ENCODE data around the gene SMARCB1.
"Not testable (repeated sequence)": the region's sequence is repeated elsewhere in the genome, so short reads cannot be mapped to it uniquely, and the experiment has no call there.

The SMARCB1 gene

DNA sequence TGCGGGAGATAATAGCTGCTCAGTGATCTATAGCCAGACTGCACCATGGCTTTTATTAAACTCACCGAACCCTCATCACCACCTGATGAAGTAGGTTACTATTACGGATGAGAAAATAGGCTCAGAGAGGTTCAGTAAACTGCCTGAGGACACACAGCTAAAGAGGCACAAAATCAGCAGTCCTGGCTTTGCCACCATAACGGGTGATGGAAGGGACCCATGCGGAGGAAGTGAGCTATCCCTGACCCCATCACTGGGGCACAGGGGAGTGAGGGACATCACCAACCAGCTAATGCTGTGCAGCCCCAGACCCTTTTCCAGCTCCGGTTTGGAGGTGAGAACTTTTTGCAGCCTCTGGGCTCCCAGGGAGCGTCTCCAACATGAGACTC lies 59.3 kb downstream of the SMARCB1 start:
- no peak for DNase-seq (ENCODE audit: low read depth)

DNA sequence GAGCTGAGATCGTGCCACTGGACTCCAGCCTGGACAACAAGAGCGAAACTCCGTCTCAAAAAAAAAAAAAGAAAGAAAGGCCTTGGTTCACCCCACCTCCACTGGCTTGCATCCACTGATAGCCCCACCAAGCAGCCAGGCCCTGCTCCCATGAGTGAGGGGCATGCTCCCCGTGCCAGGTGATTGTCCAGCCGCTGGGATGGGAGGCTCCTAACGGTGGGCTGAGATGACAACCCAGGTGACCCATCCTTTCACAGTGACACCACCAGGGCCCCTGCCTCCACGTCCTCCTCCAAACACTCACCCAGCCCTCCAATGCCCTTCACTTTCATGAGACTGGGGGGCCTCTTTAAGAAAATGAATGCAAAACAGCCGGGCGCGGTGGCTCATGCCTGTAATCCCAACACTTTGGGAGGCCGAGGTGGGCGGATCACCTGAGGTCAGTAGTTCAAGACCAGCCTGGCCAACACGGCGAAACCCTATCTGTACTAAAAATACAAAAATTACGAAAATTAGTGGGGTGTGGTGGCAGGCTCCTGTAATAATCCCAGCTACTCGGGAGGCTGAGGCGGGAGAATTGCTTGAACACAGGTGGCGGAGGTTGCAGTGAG lies 60.6 kb downstream of the SMARCB1 start:
- no peak for DNase-seq (ENCODE audit: low read depth)

DNA sequence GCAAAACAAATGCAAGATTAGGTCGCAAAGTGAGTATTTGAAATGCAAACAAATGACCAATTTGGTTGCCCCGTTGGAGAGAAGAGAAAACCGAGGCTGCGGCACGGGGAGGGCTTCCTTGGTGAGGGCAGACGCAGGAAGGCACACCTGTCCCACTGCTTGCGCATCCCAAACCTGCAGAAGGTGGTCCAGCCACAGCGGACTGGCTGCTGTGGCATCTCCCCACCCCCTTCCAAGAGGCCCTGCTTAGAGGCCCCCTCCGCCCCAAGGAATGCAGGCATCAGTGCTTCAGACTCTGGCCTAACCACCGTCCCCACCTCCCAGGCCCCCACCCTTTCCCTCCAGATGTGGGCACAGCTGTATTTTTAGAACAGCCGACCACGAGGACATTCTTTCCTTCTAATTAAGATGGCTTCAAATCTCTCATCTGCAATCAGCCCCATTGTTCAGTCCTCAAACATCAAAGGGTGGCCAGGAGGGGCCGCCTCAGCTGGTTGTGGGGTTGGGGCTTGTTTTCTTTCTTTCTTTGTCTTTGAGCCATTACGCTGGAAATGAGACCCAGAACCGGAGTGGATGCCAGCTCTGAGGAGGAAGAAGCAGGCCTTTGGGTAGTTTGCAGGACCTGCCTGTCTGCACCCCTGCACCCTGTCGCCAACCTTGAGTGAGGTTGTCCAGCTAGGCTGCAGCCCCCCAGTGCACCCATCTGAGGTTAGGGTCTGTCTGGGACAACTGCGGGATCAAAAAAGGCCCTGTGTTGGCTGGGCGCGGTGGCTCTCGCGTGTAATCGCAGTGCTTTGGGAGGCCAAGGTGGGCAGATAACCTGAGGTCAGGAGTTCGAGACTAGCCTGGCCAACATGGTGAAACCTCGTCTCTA lies 61.5 kb downstream of the SMARCB1 start:
- no peak for DNase-seq (ENCODE audit: low read depth)

DNA sequence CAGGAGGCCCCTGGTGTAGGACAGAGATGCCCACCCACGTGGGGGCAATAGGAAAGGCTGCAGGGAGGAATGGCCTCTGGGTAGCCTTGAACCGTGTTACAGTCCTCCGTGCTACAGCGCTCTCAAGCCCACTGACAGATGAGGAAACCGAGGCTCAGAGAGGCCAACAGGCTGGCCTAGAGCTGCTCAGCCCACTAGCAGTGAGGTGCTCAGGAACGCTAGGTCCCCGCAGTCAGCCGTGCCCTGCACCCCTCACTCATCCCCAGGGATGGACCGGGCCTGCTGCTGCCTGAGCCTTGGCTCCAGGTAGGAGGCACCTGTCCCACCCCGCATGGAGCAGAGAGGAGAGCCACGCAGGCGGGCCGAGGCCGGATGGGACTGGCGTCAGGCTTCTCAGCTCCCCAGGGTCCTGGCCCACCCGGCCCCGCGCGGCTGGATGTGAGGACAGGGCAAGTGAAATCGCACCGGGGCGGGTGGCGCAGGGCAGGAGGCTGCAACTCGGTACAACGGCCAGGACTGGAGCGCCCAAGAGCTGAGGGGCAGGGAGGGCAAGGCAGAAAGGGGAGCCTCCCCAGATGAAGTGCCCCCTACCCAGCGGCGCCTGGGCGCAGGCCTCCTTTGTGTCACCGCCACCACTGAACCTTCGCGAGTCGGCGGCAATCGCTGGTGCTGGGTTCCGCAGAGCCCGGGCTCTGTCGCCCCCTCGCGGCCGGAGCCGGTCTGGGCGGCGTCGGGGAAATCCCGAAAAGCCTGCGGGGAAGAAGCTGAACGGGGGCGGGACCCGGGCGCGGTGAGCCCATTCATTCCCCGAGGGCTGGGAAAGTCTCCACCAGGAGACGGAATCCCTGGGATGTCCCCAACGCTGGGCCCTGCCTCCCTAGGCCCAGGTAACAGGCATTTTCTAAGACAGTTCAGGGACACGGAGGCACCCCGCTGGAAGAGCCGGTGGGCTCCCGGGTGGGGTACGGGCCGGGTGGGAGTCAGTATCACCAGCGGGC lies 62.5 kb downstream of the SMARCB1 start:
- DNase-seq (ENCODE audit: low read depth) = peak; percentile 82

DNA sequence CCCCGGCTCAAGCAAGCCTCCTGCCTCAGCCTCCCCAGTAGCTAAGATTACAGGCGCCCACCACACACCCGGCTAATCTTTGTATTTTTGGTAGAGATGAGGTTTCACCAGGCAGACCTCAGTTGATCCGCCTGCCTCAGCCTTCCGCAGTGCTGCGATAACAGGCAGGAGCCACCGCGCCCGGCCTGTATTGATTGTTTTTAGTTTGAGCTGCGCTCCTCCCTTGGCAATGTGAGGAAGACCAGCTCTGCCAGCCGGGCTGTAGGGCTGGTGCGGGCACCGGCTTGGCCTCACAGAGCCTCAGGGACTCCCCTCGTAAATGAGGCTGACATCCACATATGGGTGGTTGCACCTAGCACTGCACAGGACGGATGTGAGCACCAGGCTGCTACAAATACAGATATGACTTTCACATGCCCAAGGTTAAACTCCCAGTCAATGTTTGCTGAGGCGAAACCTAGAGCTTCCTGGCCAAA lies 63.4 kb downstream of the SMARCB1 start:
- no peak for DNase-seq (ENCODE audit: low read depth)

DNA sequence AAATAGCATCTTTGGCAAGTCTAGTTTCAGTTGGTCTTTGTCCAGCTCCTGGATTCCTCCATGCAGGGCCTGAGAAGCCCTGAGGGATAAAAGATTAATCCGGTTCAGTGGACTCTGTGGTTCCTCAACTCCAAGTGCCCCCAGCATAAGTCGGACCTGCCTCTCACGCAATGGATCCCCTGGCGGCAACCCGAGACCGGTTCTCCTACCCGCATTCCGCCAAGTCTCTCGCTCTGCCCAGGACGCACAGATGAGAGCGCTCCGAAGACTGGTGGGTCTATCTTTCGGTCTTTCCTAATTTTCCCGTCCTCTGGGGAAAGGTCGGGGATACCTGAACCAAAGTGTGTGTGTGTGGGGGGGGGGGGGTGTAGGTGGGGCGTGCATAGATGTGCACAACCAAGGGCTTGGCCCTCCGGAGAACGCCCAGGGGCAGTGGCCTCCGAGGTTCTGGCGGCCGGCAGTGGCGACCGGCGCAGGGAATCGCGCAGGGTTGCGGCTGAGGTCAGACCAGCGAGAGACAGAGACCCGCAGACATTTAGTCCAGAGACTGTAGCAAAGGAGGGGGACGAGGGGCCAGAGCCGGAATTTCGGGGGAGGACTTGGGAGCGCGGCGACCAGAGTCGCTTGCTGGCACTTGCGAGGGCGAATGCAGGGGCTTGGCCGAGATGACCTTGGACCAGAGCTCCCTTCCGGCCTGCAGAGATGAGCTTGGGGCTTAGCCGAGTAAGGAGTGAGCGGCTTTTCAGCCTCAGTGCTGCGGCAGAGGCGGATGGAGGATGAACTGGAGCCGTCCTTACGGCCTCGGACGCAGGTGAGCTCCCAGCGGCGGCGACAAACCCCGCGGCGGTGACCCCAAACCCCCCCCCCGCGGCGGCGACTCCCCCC lies 70.2 kb downstream of the SMARCB1 start:
- no peak for DNase-seq (ENCODE audit: low read depth)

DNA sequence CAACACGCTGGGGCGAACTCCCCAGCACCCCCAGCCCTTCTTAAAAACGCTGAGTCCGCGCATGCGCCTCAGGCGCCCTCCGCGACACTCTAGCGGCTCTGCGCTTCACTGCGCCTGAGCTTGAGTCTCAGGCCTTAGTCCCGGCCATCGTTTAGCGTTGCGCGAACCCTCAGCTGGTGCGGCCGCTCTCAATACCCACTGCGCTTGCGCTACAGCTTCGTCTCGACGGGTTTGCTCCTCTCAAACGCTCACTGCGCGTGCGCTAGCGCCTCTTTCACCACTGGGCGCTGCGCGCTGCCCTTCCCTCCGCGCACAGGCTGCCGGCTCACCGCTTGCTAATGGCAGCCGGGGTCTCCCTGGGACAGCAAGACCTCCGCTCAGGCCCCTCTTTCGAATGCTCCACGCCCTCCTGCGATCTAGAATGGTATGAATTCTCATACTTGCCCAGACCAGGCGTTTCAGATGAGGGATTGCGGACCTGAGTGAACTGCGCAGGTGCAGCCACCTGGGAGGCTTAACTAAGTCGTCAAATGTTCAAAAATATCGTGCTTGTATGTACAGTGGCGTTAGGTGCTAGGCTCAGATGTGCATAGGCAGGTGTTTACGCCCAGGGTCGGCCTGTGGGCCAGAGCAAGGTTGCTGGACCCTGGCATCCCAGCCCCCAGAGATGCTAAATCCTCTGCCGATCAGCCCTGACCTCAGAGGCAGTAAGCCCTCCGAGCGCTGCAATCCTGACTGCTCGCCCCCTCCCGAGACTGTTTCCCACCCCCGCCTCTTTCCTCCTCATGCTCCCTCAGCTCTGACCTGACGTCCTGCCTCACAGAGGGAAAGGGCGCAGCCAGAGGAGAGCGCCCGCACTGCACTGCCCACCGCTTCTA lies 71.1 kb downstream of the SMARCB1 start, which contains the start of gene SLC2A11:
Gene SLC2A11, plus strand, starts transcription at position 270 of the 878 bp plus-strand sequence. Its CDS starts 125 bp downstream, at position 395.
- peak; percentile 90 for DNase-seq (ENCODE audit: low read depth)

DNA sequence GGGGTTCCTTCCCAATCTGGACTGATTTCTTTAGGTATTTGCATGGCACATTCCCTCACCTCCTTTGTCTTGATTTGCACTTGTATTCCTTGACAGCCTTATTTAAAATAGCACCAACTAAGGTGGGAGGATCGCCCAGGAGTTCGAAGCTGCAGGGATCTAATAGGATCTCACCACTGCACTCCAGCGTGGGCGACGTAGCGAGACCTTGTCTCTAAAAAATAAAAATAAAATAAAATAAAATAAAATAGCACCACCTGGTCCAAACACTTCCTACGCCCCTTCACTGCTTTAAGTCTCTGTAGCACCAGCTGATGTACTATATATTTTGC lies 71.7 kb downstream of the SMARCB1 start:
- no peak for DNase-seq (ENCODE audit: low read depth)

DNA sequence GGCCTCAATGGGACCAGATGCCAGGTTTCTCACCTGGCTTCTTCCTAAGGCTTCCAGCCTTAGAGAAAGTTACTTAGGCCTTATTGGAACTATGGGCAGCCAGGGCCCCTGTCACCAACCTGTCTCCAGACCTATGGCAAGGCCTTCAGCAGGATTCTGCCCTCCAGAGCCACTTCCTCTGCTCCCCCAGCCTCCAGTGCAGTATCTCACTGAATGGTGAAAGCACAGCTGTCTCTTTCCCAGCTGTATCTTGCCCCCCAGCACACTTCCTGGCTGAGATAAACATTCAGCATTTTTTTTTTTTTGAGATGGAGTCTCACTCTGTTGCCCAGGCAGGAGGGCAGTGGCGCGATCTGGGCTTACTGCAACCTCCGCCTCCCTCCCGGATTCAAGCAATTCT lies 72.4 kb downstream of the SMARCB1 start:
- no peak for DNase-seq (ENCODE audit: low read depth)

DNA sequence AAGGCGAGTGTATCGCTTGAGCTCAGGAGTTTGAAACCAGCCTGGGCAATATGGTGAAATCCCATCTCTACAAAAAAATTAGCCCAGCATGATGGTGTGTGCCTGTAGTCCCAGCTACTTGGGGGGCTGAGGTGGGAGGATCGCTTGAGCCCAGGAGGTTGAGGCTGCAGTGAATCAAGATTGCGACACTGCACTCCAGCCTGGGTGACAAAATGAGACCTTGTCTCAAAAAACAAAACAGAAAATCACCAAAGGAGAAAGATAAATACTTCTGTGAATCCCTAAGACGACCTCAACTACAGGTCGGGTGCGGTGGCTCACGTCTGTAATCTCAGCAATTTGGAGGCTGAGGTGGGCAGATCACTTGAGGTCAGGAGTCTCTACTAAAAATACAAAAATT lies 73.4 kb downstream of the SMARCB1 start:
- DNase-seq (ENCODE audit: low read depth) = not testable (repeated sequence)

DNA sequence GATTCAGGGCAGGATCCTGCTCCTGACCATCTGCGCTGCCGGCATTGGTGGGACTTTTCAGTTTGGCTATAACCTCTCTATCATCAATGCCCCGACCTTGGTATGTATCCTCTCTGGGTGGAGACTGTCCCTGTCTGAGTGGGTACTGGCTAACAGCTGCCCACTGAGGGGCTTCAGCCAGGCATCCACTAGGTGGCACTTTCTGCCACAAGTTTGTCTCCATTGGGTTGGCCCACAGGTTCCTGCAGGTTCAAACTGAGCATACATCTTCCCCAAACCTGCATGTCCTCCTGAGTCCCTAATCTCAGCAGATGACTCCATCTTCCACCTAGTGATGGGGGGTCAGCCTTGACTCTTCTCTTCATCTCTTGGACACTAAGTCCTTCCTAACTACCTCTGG lies 75.3 kb downstream of the SMARCB1 start:
- DNase-seq (ENCODE audit: low read depth) = no peak

DNA sequence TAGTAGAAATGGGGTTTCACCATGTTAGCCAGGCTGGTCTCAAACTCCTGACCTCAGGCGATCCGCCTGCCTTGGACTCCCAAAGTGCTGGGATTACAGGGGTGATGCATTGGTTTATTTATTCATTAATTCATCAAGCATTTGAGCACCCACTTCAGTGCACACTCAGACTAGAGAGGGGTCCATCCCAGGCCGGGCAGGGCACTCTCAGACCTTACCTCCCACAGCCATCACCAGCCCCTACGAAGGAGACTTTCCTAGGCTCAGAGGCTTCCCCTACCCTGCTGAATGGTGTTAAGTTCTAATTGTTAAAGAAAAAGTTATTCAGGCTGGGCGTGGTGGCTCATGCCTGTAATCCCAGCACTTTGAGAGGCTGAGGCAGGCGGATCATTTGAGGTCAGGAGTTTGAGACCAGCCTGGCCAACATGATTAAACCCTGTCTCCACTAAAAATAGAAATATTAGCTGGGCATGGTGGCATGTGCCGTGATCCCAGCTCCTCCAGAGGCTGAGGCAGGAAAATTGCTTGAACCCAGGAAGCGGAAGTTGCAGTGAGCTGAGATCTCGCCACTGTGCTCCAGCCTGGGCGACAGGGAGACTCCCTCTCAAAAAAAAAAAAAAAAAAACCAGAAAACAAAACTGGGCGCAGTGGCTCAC lies 77.9 kb downstream of the SMARCB1 start:
- not testable (repeated sequence) for DNase-seq (ENCODE audit: low read depth)

DNA sequence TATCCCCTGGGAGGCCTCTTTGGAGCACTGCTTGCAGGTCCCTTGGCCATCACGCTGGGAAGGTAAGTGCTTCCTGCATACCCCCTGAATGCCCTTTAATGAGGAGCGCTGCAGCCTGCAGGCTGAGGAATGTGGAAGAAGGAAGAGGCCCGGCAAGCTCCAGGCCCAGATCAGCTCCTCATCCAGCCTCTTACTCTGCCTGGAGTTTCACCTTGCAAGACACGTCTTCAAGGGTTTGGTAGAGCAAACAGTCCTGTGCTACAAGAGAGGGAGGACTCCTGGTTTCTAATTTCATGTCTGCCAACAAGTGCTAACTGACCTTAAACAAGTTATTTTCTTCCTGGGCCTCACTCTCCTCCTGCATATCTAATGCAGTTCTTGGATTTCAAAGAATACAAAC lies 81.8 kb downstream of the SMARCB1 start:
- no peak for DNase-seq (ENCODE audit: low read depth)

DNA sequence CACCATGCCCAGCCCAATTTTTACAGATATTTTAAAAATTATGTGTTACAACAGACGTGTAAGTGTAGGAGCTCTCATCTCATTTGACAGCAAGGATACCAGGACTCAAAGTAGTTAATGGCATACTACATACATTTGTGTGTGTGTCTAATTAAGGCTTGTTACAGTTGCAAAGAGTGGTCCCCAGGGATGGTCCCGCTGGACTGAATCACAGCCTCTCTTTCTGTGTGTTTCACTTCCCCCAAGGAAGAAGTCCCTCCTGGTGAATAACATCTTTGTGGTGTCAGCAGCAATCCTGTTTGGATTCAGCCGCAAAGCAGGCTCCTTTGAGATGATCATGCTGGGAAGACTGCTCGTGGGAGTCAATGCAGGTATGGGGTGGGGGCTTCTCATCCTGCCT lies 88.1 kb downstream of the SMARCB1 start:
- DNase-seq (ENCODE audit: low read depth) = no peak

DNA sequence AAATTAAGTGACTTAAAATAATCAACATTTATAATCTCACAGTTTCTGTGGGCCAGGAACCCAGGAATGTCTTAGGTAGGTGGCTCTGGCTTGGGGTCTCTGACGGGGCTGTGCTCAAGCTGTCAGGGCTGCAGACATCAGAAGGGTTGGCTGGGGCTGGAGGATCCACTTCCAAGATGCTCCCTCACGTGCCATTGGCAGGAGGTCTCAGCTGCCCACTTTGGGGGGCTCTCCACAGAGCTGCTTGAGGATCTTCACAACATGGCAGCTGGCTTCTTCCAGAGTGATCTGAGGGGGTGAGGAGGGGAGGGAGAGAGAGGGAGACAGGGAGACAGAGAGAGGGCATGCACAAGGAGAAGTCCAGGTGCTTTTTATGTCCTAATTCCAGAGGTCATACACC lies 89.0 kb downstream of the SMARCB1 start:
- DNase-seq (ENCODE audit: low read depth) = no peak

DNA sequence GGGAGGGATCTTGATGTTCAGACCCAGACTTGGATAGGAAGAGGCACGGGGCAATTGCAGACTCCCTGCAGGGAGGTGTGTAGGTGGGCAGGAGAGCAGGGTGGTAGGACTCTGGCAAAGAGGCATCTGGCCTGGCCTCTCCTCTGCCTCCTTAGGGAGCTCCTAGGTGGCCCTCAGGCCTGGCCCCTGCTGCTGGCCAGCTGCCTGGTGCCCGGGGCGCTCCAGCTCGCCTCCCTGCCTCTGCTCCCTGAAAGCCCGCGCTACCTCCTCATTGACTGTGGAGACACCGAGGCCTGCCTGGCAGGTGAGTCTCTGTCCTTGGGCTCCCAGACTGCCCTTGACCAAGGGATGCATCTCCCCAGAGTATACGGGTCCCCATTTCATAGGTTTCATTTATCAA lies 90.8 kb downstream of the SMARCB1 start:
- no peak for DNase-seq (ENCODE audit: low read depth)

DNA sequence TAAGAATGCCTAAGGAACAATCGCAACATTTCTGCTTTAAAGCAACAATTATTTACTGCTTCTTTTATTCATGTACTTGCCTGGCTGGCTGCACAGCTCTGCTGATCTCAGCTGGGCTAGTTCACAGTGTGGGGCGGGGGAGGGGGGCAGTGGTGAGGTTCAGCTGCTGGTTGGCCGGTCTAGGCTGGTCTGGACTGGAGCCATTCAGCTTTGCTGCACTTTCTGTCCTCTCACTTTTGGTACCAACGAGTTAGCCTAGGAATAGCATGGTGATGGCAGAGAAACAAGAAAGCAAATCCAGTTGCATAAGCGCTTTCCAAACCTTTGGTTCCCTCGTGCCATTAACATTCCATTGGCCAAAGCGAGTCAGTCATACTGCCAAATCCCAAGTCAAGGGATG lies 91.5 kb downstream of the SMARCB1 start:
- DNase-seq (ENCODE audit: low read depth) = no peak

DNA sequence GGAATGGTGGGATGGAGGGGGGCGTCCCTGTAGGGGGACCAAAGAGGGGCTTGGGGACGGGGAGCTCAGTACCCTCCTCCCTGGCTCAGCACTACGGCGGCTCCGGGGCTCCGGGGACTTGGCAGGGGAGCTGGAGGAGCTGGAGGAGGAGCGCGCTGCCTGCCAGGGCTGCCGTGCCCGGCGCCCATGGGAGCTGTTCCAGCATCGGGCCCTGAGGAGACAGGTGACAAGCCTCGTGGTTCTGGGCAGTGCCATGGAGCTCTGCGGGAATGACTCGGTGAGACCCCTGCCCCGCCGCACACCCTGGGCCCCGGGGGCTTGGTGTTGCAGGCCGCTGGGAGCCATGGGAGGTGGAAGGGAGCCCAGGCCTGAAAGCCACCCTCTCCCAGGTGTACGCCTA lies 95.6 kb downstream of the SMARCB1 start:
- DNase-seq (ENCODE audit: low read depth) = no peak

DNA sequence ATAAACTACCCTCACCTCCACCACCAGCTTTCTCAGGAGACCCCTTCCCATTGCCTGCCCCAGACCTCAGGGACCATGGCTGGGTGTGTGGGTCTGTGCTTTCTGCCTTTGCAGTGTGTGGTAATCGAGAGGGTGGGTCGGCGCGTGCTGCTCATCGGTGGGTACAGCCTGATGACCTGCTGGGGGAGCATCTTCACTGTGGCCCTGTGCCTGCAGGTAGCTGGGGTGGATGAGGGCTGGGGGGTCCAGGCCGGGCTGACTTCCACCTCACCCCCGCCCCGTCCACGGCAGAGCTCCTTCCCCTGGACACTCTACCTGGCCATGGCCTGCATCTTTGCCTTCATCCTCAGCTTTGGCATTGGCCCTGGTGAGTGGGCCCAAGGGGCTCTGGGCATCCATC lies 96.9 kb downstream of the SMARCB1 start:
- no peak for DNase-seq (ENCODE audit: low read depth)

DNA sequence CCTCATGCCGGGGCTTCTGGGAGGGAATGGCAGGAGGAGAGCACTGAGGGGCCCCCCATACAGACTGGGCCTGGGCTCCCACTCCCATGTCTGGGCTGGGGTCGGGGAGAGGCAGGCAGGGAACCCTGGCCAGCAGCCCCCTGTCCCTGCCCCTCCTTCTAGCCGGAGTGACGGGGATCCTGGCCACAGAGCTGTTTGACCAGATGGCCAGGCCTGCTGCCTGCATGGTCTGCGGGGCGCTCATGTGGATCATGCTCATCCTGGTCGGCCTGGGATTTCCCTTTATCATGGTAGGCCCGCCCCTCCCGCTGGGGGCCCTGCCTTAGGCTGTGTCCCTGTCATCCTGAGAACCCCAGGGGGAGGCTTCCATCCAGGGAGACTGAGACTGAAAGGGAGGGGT lies 97.4 kb downstream of the SMARCB1 start:
- DNase-seq (ENCODE audit: low read depth) = no peak
